Sigmoid colon (tissue), 4 donors: ENCODE data around the gene NFIA.

Source experiments
- CTCF ChIP-seq, 4 experiments: fragments of 450-650 bp in 3 of 4; fragments of 200-600 bp in 1 of 4; IDR thresholded peaks; one replicate each; pipeline ENCODE4 v1.5.1; 2016 to 2019; ENCODE audit warnings: antibody characterized with exemption in 4 of 4, mild to moderate bottlenecking in 3 of 4, moderate library complexity in 2 of 4
- POLR2AphosphoS5 ChIP-seq, 4 donors: sonication (generic); formaldehyde crosslinking; IDR thresholded peaks; one replicate each; pipeline ENCODE4 v1.6.1; 2017; ENCODE audit warnings: antibody characterized with exemption in 4 of 4

GRCh38 chr1:61109910-61110309 is 27.5 kb downstream of the NFIA start:
- TF ChIP-seq POLR2AphosphoS5 (IDR thresholded peaks at IDR 0.05), result no peak
- TF ChIP-seq CTCF (IDR thresholded peaks at IDR 0.05), result no peak
